SK-N-SH treated with all-trans-retinoic acid at 6 μM for 48 hours (cell line): Measurements from ENCODE around the gene GPC6.

Experiments
- CSDC2 ChIP-seq: fragments of 250-450 bp; sonication (Bioruptor Pico); IDR thresholded peaks from 2 replicates; pipeline ENCODE4 v1.5.0; 2020; ENCODE audit warnings: mild to moderate bottlenecking, moderate library complexity
- ESRRG ChIP-seq: fragments of 250-450 bp; sonication (Bioruptor Pico); IDR thresholded peaks from 2 replicates; pipeline ENCODE4 v1.6.1; 2021; ENCODE audit warnings: mild to moderate bottlenecking
- TF ChIP-seq, protein P1 (sequence below): fragments of 250-450 bp; sonication (Bioruptor Pico); IDR thresholded peaks from 2 replicates; pipeline ENCODE4 v1.5.1; 2021; ENCODE audit warnings: mild to moderate bottlenecking, moderate library complexity
- TF ChIP-seq, protein P2 (sequence below): fragments of 250-450 bp; sonication (Bioruptor Pico); IDR thresholded peaks from 2 replicates; pipeline ENCODE4 v1.5.1; 2020; ENCODE audit warnings: low read depth, mild to moderate bottlenecking, moderate library complexity

DNA sequence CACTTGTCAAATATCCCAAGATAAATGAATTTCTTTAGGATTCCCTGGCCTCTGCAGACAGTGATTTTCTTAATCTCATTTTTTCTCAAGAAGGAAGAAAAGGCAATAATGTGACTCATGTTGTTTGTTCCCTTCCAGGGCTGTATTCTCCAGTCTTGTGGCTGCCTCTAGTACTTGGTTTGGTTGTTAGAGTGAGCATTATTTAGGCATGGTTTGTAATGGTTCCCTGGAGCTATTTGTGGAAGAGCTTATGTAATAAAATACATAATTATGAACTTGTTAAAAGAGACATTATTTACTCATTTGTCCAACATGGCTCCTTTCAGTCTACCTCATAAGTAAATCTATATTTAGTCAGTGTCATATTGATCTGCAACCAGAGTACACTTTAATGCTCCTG is 982.5 kb downstream of the GPC6 start:
- TF ChIP-seq CSDC2 (CRISPR knock-in tag) = no peak
- TF ChIP-seq ESRRG (CRISPR knock-in tag) = no peak
- TF ChIP-seq, protein P1, sequence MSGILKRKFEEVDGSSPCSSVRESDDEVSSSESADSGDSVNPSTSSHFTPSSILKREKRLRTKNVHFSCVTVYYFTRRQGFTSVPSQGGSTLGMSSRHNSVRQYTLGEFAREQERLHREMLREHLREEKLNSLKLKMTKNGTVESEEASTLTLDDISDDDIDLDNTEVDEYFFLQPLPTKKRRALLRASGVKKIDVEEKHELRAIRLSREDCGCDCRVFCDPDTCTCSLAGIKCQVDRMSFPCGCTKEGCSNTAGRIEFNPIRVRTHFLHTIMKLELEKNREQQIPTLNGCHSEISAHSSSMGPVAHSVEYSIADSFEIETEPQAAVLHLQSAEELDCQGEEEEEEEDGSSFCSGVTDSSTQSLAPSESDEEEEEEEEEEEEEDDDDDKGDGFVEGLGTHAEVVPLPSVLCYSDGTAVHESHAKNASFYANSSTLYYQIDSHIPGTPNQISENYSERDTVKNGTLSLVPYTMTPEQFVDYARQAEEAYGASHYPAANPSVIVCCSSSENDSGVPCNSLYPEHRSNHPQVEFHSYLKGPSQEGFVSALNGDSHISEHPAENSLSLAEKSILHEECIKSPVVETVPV = no peak
- TF ChIP-seq, protein P2, sequence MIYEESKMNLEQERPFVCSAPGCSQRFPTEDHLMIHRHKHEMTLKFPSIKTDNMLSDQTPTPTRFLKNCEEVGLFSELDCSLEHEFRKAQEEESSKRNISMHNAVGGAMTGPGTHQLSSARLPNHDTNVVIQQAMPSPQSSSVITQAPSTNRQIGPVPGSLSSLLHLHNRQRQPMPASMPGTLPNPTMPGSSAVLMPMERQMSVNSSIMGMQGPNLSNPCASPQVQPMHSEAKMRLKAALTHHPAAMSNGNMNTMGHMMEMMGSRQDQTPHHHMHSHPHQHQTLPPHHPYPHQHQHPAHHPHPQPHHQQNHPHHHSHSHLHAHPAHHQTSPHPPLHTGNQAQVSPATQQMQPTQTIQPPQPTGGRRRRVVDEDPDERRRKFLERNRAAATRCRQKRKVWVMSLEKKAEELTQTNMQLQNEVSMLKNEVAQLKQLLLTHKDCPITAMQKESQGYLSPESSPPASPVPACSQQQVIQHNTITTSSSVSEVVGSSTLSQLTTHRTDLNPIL (CRISPR knock-in tag) = no peak
